Tibial nerve (tissue), 4 donors: Measurements from ENCODE around the gene PEAK3. TPM values are rescaled to one million over a fixed set of nuclear protein-coding genes. Genes with fewer than 3 reads are reported as not detected.

Experiments
- DNase-seq, 2 donors: peaks; one replicate each; pipeline ENCODE4 v3.0.0-alpha.2; 2019; ENCODE audit warnings: low spot score in 2 of 2
- H3K27ac ChIP-seq, 4 donors: fragments of 200-600 bp; sonication (generic) in 3 of 4; one replicate each; pipeline ENCODE4 v1.5.1; 2017 to 2019; ENCODE audit warnings: mild to moderate bottlenecking in 1 of 4
- H3K27me3 ChIP-seq, 2 donors: fragments of 200-600 bp; sonication (generic) in 1 of 2; one replicate each; pipeline versions ENCODE4 v1.5.1 to v1.6.0; 2017 to 2019
- H3K36me3 ChIP-seq, 3 donors: fragments of 200-600 bp; sonication (generic); one replicate each; pipeline ENCODE4 v1.5.1; 2018 to 2019
- H3K4me1 ChIP-seq, 4 donors: fragments of 200-600 bp; sonication (generic) in 3 of 4; one replicate each; pipeline ENCODE4 v1.5.1; 2017 to 2019
- H3K4me3 ChIP-seq, 4 donors: fragments of 200-600 bp; sonication (generic) in 3 of 4; one replicate each; pipeline ENCODE4 v1.5.1; 2017 to 2019; ENCODE audit warnings: mild to moderate bottlenecking in 1 of 4, moderate library complexity in 1 of 4
- H3K9me3 ChIP-seq, 4 donors: fragments of 200-600 bp; sonication (generic) in 3 of 4; one replicate each; pipeline ENCODE4 v1.5.1; 2017 to 2019
- EP300 ChIP-seq, 2 donors: sonication (generic); formaldehyde crosslinking; IDR thresholded peaks; one replicate each; pipeline ENCODE4 v1.6.1; 2017; ENCODE audit warnings: antibody characterized with exemption in 2 of 2, mild to moderate bottlenecking in 1 of 2
- POLR2A ChIP-seq, 2 donors: fragments of 450-650 bp; IDR thresholded peaks; one replicate each; pipeline ENCODE4 v1.6.1; 2017; ENCODE audit warnings: antibody characterized with exemption in 2 of 2, mild to moderate bottlenecking in 2 of 2, moderate library complexity in 2 of 2
- WGBS, 2 donors: methylation state at CpG; one replicate each; pipeline ENCODE4 v1.1.5; 2018; 5-methylcytosine and 5-hydroxymethylcytosine counted together
- total RNA-seq, 4 donors: library from RNA; depleted of rRNA; stranded (reverse); fragments of >200 nt; gene quantifications; one replicate each; pipeline ENCODE4 v1.1.0, GENCODE V29; 2016
- TF ChIP-seq, protein P1 (sequence below), 5 experiments: fragments of 200-600 bp in 3 of 5; fragments of 450-650 bp in 2 of 5; sonication (generic) in 3 of 5; IDR thresholded peaks; one replicate each; pipeline ENCODE4 v1.5.1; 2016 to 2019; ENCODE audit warnings: antibody characterized with exemption in 5 of 5, mild to moderate bottlenecking in 3 of 5, moderate library complexity in 2 of 5

The PEAK3 gene
- total RNA-seq, 4 donors from 2014 or later: 0.42 to 4.2 (median 2.2) TPM

DNA sequence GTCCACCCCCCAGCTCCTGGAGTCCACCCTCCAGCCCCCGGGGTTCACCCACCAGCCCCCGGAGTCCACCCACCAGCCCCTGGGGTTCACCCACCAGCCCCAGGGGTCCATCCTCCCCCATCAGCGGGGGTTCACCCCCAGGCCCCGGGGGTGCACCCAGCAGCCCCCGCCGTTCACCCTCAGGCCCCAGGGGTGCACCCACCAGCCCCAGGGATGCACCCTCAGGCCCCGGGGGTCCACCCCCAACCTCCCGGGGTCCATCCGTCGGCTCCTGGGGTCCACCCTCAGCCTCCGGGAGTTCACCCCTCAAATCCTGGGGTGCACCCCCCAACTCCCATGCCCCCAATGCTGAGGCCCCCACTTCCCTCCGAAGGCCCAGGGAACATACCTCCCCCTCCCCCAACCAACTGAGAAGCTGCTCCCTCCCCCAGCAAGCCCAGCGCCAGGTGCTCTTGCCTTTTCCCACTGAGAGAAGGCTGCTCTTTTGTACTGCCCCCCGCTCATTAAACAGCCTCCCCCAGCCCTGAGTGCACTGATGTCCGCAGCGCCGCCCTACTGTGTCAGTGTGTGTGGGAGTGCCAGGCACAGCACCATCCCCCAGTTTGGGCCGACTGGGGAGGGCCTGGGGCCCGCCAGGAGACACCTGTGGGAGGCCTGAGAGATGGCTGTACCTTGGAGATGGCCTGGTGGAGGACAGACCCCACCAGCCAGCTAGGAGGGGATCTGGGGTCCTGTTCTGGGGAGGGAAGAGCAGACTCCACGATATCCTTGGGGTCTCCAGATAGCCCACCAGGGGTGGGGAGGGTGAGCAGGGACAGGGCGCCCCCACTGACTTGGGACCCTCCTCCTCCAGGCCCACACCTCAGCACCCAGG, 33.6 kb downstream of the PEAK3 start:
- WGBS, 2 donors: 71 to 75% methylated on average over 9 to 21 of the region's 21 CpGs
- H3K27me3 ChIP-seq: peaks cover 0 to 33% of the 10 kb centered on the region in 2 donors
- H3K4me1 ChIP-seq: peaks cover 0 to 49% (median 15%) of the 10 kb centered on the region in 4 donors
- H3K27ac ChIP-seq: no peak overlapping the region
- H3K36me3 ChIP-seq: peaks cover 10 to 62% (median 39%) of the 10 kb centered on the region in 3 donors
- TF ChIP-seq, protein P1, sequence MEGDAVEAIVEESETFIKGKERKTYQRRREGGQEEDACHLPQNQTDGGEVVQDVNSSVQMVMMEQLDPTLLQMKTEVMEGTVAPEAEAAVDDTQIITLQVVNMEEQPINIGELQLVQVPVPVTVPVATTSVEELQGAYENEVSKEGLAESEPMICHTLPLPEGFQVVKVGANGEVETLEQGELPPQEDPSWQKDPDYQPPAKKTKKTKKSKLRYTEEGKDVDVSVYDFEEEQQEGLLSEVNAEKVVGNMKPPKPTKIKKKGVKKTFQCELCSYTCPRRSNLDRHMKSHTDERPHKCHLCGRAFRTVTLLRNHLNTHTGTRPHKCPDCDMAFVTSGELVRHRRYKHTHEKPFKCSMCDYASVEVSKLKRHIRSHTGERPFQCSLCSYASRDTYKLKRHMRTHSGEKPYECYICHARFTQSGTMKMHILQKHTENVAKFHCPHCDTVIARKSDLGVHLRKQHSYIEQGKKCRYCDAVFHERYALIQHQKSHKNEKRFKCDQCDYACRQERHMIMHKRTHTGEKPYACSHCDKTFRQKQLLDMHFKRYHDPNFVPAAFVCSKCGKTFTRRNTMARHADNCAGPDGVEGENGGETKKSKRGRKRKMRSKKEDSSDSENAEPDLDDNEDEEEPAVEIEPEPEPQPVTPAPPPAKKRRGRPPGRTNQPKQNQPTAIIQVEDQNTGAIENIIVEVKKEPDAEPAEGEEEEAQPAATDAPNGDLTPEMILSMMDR (IDR thresholded peaks at IDR 0.05): no peak
- TF ChIP-seq EP300 (IDR thresholded peaks at IDR 0.05): no peak
- no peak for TF ChIP-seq POLR2A (IDR thresholded peaks at IDR 0.05)
- DNase-seq: no peak
- no peak overlapping the region for H3K4me3 ChIP-seq
- no peaks in the 10 kb centered on the region for H3K9me3 ChIP-seq

- no peak for DNase-seq
- Histone ChIP-seq H3K9me3 (no peaks in the 10 kb centered on the region), H3K27me3 (peaks cover 0 to 25% of the 10 kb centered on the region in 2 donors), H3K27ac (no peak overlapping the region), H3K4me3 (no peak overlapping the region), H3K36me3 (peaks cover 10 to 69% (median 39%) of the 10 kb centered on the region in 3 donors), H3K4me1 (peaks cover 0 to 49% (median 10%) of the 10 kb centered on the region in 4 donors)
- WGBS, 2 donors: 83 to 85% methylated on average over 27 of the region's 28 CpGs
- TF ChIP-seq, protein P1 (IDR thresholded peaks at IDR 0.05): no peak
- TF ChIP-seq POLR2A (IDR thresholded peaks at IDR 0.05) (no peak), EP300 (IDR thresholded peaks at IDR 0.05) (no peak)
Measured at GRCh38 chr19:2247433-2248101, 34.4 kb downstream of the PEAK3 start.

DNA sequence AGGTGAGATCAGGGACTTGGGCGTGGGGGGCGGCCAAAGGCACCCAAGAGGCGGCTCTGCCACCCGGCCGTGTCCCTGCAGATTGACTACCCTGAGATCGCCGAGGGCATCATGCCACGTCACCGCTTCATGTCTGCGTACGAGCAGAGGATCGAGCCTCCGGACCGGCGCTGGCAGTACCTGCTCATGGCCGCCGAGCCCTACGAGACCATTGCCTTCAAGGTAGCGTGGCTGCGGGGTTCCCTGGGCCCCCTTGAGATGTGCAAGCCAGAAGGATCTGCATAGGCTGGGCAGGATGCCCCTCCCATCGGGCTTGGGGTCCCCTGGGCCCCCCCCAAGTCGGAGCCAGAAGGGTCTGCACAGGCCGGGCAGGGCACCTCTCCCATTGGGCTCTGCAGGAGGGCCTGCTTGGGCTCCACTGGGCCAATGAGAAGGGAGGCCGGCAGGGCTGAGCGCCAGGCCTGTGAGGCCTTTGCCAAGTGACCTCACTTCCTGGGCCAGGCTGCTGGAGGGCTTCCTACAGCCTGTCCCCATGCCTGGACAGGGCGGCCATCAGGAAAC, 35.1 kb downstream of the PEAK3 start:
- H3K27me3 ChIP-seq: peaks cover 0 to 19% of the 10 kb centered on the region in 2 donors

DNA sequence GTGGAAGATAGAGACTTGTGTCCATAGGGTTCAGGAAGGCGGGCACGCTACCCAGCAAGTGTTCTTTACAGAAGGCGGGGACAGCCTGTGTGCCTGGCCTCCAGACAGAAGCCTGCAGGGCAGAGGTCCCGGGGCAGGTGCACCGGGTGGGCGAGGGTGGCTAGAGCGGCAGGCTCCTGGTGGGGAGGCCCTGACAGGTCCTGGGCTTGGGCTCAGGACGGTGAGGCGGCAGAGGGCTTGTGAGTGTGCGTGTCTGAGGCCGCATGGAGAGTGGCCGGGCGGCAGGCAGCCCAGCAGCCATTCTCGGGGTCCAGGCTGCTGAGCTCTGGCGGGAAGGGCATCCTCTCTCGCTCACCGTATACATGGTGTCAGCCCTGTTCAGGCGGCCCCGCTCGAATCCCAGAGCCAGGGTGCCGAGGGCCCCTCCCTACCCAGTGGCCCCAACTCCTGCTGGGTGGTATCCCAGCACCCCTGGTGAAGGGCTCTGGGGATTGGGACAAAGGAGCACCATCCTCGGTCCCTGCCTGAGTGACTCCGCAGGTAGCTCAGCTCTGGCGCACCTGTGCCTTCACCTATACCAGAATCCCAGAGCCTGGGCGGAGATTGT, 35.9 kb downstream of the PEAK3 start:
- peaks cover 10 to 69% (median 39%) of the 10 kb centered on the region in 3 donors for H3K36me3 ChIP-seq
- WGBS, 2 donors: 87 to 95% methylated on average over 19 to 21 of the region's 25 CpGs

More for the DNA sequence above, 35.1 kb downstream of the PEAK3 start:
- 52 to 83% methylated on average over 4 to 22 of the region's 26 CpGs for WGBS, 2 donors
- H3K4me3 ChIP-seq: no peak overlapping the region
- TF ChIP-seq, protein P1 (IDR thresholded peaks at IDR 0.05): no peak
- TF ChIP-seq POLR2A (IDR thresholded peaks at IDR 0.05) (no peak), EP300 (IDR thresholded peaks at IDR 0.05) (no peak)
- no peak overlapping the region for H3K27ac ChIP-seq
- DNase-seq: no peak
- no peaks in the 10 kb centered on the region for H3K9me3 ChIP-seq
- H3K36me3 ChIP-seq: peaks cover 10 to 69% (median 39%) of the 10 kb centered on the region in 3 donors
- H3K4me1 ChIP-seq: peaks cover 0 to 49% (median 10%) of the 10 kb centered on the region in 4 donors

More for the DNA sequence above, 35.9 kb downstream of the PEAK3 start:
- peaks cover 0 to 14% of the 10 kb centered on the region in 2 donors for H3K27me3 ChIP-seq
- no peaks in the 10 kb centered on the region for H3K9me3 ChIP-seq
- H3K4me3 ChIP-seq: no peak overlapping the region
- TF ChIP-seq, protein P1 (IDR thresholded peaks at IDR 0.05): no peak
- TF ChIP-seq POLR2A (IDR thresholded peaks at IDR 0.05) (no peak), EP300 (IDR thresholded peaks at IDR 0.05) (no peak)
- no peak for DNase-seq
- peaks cover 0 to 49% (median 15%) of the 10 kb centered on the region in 4 donors for H3K4me1 ChIP-seq
- no peak overlapping the region for H3K27ac ChIP-seq
